Retina (tissue), 1 donor: ENCODE measurements around the gene KRT73.
A peak's percentile ranks its signal among the peaks of the same experiment; 100 is the strongest.

Source experiments
- DNase-seq: peaks from one replicate; pipeline ENCODE4 v3.0.0-alpha.2; 2016

The KRT73 gene

DNA sequence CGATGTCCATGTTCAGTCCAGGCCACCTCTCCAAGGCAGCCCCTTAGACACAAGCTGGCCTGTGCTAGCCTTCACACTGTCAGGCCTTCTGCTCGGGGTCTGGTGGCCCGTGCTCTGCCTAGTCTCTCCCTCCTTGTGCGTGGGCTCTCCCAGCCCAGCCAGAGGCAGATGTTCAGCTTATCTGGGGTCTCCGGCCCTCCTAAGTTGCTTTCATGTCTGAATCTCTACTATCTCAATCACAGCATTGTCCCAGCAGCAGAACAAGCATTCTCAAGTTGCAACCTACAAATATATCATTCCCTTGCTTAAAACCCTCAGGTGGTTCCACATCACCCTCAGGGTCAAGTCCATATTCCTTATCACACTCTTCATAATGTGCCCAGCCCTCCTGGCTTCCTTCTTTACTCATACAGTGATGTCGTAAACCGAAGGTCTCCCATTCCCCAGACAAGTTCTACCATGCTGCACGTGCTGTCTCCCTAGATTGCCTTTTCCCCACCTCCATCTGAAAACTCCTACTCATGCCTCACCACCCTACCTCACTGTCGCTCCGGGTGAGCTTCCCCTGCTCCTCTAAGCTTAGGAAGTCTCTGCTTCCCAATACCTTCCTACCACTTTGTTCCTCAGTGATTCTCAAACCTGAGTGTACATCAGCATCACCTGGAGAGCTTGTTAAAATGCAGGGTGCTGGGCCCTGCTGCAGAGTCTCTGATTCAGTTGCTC is 1.5 kb downstream of the KRT73 start:
- no peak for DNase-seq

DNA sequence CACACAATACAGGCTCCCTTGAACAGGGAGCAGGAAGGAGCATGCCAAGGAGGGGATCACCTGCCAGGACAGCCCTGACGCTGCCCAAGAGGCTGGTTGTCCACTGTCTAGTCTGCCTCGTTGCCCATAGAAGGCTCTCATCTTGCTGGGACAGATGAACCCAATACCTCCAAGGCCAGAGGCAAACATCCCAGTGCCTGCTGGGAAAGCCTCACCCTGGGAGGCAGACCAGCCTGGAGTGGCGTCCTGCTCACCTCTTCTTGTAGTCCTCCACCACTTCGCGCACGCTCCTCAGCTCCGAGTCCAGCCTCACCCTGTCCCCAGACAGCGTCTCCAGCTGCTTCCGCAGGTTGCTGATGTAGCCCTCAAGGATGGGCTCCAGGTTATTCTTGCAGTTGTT is 2.4 kb downstream of the KRT73 start:
- DNase-seq, result no peak

DNA sequence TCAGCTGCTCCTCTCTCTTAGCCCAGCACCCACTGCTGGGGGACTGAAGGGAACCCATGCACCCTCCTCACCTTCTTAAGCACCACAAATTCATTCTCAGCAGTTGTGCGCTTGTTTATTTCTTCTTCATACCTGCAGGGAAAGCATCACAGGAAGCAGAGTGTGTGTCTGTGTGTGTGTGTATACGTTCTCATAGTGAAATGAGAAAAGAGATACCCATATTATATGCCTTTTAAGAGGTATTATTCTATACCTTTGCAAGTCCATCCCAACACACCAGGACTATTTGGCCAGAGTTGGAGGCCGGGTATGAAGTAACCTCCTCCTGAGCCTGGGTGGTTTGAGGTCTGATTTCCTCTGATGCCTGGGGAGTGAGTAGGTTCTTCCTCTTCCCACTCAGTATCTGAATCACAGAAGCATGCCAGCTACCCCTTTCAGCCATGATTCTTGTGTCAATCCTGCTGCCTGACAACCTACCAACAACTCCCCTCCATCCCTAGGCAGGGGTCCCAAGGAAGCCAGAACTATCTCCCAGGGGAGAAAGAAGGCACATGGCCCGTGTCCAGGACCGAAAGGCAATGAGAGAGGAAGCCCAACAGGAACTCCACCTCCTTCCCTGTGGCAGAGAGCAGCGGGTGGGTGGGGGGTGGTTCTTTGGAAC is 3.0 kb downstream of the KRT73 start:
- no peak for DNase-seq

GRCh38 chr12:52614381-52615207 is 3.8 kb downstream of the KRT73 start:
- no peak for DNase-seq

GRCh38 chr12:52613384-52614030 is 4.9 kb downstream of the KRT73 start:
- no peak for DNase-seq

- DNase-seq, result no peak
These were observed 5.7 kb downstream of the KRT73 start for GRCh38 chr12:52612431-52613383.

DNA sequence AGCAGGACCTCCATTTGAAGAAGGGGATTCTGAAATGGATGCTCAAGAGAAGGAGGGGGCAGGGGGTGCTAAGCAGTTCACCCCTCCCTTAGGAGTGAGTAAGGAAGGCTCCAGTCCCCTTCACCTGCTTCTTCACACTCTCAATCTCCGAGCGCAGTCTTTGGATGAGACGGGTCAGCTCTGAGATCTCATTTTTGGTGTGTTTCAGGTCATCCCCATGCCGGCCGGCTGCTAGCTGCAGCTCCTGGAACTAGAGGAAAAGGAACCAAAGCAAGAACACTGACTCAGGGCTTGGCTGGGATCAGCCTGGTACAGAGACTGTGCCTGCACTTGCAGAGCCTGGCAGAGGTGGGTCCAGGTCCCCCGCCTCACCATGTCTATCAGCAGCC is 7.3 kb downstream of the KRT73 start:
- DNase-seq, result no peak

DNA sequence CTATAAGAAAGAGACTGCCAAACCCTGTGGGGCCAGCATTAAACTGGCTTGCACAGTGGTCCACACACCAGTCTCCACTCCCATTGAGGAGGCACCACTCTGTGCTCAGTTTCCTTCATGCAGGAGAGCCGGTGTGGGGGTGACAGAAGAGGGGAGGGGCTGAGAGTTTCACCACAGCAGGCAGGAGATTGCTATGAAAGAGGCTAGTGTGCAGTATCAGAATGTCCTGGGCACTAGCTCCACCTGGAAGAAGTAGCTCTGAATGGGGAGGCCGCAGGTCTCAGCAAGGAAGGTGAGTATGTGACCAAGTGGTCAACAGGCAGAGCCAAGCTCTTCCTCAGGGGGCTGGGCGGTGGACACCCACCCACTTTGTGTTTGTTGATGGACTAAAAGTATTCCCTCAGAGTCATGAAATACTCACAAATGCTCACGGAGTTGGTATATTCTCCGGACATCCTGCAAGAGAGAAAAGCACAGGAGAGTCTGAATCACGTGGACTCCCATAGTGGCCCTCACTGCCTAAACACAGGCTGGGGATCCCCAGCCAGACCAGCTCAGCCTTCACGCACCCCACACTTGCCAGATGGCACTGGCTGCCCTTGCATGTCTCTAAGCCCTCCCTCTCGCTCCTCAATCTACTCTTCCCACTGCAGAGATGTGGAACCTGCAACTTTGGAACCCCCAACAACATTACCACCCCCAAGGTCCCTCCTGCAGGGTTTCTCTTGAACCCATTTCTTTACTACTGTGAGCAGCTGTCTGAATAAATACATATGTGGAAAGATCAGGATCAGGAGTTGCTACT is 9.3 kb downstream of the KRT73 start:
- DNase-seq, result no peak

- DNase-seq, result no peak
These were observed 10.2 kb downstream of the KRT73 start for GRCh38 chr12:52608161-52608560.

DNA sequence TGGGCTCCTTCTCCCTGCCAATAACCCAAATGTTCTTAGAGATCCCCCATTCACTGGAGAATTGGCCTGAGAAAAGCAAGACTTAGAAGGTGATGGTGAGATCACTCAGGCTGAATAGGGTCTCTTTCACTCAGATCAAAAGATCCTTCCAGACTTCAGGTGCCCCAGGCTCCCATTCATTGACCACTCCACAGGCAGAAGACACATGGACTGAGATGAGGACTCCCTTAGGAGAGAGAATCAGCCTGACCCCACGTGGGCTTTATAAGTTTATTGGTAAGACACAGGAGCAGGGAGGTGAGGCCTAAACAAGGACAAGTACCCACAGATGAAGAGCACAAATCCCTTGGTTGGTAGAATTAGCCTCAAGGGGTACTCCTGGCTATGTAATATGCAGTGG is 11.0 kb downstream of the KRT73 start:
- no peak for DNase-seq

DNA sequence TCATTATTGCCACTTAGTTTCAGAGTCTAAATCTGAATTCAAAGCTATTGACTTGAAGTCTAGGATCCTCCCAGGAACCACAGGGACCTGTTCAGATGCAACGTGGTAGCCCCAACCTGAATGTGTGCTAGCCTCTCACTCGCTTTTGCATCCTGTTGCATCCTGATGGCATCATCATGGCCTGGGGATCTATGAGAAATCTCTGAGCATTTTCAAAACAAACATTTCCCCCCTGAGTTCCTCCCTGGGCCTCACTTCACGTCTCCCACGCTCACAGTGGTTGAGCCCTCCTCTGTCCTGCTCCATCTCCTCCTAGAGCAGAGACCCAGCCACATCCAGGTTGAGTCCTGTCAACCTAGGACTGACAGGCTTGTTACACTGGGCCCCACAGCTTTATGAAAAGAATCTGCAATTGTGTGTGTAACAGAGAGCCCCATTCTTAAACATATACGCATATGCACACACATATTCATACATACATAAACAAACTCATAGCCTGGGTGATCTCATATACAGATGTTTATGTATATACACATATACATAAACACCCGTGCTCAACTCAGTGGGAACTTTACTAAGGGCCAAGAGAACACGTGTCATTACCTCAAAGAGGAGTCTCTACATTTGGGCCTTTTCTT is 11.7 kb downstream of the KRT73 start:
- no peak for DNase-seq

DNA sequence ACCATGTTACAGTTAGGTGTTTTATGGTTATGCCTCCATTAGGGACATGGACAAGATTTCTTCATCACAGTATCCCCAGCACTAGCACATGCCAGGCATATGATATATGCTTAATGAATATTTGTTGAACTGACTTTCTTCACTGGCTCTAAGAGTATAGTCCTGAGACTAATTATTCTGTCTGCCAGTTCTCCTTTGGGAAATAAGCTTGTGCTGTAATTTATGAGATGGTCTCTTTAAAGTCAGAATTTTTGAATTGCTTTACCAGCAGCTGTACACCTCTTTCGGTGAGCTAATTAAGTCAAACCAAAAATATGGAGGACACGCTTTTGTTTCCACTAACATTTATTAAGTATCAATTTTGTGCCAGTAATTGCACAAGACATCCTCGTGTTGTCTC is 12.3 kb downstream of the KRT73 start:
- DNase-seq, result no peak

- no peak for DNase-seq
These were observed 12.8 kb downstream of the KRT73 start for GRCh38 chr12:52605542-52605941.

DNA sequence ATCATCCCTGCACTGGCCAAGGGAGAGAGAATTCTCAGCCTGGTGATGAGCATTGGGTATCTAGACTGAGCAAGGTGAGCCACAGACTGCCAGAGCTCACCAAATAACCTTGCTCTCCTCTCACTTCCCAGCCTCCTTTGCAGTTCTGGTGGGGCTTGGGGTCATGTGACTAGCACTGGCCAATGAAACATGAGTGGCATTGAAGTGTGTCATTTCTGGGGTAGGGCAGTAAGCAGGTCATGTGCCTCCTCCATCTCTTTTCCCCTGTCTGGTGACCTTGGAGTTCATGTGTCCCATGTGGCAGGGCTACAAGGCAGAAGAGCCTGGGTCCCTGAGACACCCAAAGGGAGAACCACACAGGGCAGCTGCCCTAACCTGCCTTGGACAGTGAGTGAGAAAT is 13.5 kb downstream of the KRT73 start:
- no peak for DNase-seq

- no peak for DNase-seq
These were observed 15.0 kb downstream of the KRT73 start for GRCh38 chr12:52603314-52603713.

DNA sequence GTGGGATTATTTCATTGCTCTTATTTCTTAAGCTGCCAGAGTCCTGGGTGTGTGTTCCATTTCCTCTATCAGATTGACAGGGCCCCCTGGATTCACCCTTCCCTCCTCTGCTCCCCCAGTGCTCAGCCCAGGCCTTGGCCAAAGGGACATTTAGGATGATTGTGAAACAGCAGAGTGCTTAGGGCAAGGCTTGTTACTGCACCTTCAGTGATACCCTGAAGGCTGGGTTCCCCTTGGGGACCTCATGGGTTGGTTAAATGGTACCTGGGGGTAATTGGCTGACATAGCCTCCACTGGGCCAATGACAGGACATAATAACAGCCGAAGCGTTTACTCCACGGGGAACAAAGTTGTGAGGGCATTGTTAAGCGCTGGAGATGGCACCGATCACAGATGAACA is 15.8 kb downstream of the KRT73 start:
- no peak for DNase-seq

DNA sequence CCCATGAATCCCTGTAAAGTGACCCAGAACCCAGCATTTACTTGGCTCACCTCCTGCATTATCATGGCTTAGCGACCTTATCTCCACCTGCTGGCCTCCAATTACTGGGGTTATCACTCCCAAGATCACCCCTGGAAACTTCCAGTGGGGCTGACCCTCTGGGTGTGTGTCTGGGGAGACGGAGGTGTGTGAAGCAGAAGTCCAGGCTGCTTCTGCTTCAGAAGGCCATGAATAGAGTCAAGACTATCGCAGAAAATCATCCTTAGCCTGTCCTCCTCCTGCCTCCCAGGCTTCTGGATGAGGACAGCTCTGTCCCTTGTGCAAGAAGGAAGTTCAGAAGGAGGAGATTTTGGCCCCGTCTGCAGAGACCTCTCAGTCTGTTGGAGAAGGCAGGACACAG is 16.7 kb downstream of the KRT73 start:
- no peak for DNase-seq

DNA sequence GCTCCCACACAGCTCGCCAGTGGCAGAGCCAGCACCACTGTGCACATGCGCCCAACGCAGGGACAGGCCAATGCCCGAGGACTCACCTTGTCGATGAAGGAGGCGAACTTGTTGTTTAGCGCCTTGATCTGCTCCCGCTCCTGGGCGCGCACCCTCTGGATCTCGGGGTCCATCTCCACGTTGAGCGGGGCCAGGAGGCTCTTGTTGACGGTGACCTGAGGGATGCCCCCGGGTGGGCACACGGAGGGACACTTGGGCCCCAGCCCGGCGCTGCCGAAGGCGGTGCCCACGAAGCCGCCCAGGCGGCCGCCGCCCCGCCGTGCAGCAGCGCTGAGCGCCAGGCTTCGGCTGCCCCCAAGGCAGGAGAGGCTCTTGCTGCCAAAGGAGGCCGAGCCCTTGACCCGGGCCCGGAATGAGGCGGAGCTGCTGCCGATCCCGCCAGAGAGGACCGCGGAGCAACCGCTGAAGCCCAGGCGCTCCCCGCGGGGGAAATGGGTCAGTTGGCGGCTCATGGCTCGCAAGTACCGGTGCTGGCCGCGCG is 17.3 kb downstream of the KRT73 start, which contains the start of gene KRT72:
KRT72 (minus strand) TSS at position 523 of the 541 bp plus-strand sequence; CDS start at position 512, 11 bp downstream.
- peak; percentile 47 for DNase-seq

- DNase-seq, result no peak
These were observed 17.9 kb downstream of the KRT73 start for GRCh38 chr12:52600475-52600874.

- no peak for DNase-seq
These were observed 18.3 kb downstream of the KRT73 start for GRCh38 chr12:52600071-52600470.
